Activated CD8-positive, alpha-beta memory T cell treated with anti-CD3 and anti-CD28 coated beads, Interleukin-2, amount 50 U/mL, for 1 hour (primary cell): ENCODE measurements around the gene ZGPAT.

ENCODE experiments used
- DNase-seq: peaks from one replicate; pipeline ENCODE4 v3.0.0-alpha.2; 2020; ENCODE audit errors: extremely low read depth

The ZGPAT gene

GRCh38 chr20:63744574-63745423 lies 37.0 kb downstream of the ZGPAT start:
- no peak for DNase-seq

GRCh38 chr20:63745424-63745805 lies 37.6 kb downstream of the ZGPAT start:
- no peak for DNase-seq

GRCh38 chr20:63745961-63746731 lies 38.3 kb downstream of the ZGPAT start:
- DNase-seq = no peak

GRCh38 chr20:63746751-63747315 lies 39.0 kb downstream of the ZGPAT start:
- no peak for DNase-seq

GRCh38 chr20:63747622-63748069 lies 39.8 kb downstream of the ZGPAT start:
- no peak for DNase-seq

- DNase-seq = no peak
Observed at GRCh38 chr20:63748070-63748933, 40.5 kb downstream of the ZGPAT start.

GRCh38 chr20:63748934-63749270 lies 41.1 kb downstream of the ZGPAT start:
- no peak for DNase-seq

- DNase-seq = no peak
Observed at GRCh38 chr20:63749597-63750508, 42.0 kb downstream of the ZGPAT start.

GRCh38 chr20:63750807-63751470 lies 43.1 kb downstream of the ZGPAT start:
- no peak for DNase-seq

- no peak for DNase-seq
Observed at GRCh38 chr20:63751471-63752271, 43.8 kb downstream of the ZGPAT start.

- no peak for DNase-seq
Observed at GRCh38 chr20:63752411-63753101, 44.7 kb downstream of the ZGPAT start.

GRCh38 chr20:63753381-63753780 lies 45.5 kb downstream of the ZGPAT start:
- no peak for DNase-seq

- DNase-seq = no peak
Observed at GRCh38 chr20:63754008-63754407, 46.2 kb downstream of the ZGPAT start.

GRCh38 chr20:63755933-63756647 lies 48.3 kb downstream of the ZGPAT start:
- no peak for DNase-seq

- DNase-seq = no peak
Observed at GRCh38 chr20:63756648-63756991, 48.8 kb downstream of the ZGPAT start.

GRCh38 chr20:63758152-63758551 lies 50.3 kb downstream of the ZGPAT start:
- no peak for DNase-seq

- no peak for DNase-seq
Observed at GRCh38 chr20:63759377-63759901, 51.6 kb downstream of the ZGPAT start.
